Measurements from ENCODE around the gene CACNA2D4.
"Not testable (repeated sequence)": the region's sequence is repeated elsewhere in the genome, so short reads cannot be mapped to it uniquely, and the experiment has no call there.

The CACNA2D4 gene

DNA sequence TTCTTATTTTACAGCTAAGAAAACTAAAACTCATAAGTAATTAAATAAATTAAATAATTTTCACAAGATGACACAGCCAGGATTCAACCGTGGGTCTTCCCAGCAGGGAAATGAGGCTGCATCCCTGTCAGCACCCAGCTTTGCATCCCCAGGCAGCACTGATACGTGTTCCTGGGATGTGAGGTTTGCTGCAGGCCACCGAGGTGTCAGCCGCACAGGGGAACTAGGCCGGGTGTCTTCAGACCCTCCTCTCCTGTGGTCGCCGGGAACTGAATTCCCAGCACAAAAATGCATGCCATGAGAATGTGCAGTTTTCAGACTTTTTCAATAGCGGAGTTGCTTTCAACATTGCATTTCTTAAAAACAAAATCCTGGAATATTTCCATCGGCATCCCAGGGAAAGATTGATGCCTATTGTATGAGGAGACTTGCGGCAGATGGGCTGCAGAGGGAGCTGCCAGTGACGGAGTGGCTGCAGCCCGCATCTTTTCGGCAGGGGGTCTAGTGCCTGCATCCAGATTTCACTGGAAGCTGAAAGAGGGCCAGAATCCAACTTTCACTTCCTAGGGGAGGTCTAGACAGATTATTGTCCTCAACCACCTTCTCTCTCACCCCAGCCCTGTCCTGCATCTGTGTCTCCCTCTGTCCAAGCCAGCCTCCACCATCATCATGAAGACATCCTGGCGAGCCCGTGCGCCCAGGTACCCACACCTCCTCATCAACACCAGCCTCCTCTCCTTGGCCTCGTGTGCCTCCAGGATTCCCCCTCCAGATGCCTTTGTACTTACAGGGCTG is 85.5 kb downstream of the CACNA2D4 start:
- DNase-seq = no peak

- DNase-seq = peak; percentile 72
These were observed 87.2 kb downstream of the CACNA2D4 start for GRCh38 chr12:1830981-1831963.

- DNase-seq = no peak
These were observed 88.0 kb downstream of the CACNA2D4 start for GRCh38 chr12:1830401-1830845.

DNA sequence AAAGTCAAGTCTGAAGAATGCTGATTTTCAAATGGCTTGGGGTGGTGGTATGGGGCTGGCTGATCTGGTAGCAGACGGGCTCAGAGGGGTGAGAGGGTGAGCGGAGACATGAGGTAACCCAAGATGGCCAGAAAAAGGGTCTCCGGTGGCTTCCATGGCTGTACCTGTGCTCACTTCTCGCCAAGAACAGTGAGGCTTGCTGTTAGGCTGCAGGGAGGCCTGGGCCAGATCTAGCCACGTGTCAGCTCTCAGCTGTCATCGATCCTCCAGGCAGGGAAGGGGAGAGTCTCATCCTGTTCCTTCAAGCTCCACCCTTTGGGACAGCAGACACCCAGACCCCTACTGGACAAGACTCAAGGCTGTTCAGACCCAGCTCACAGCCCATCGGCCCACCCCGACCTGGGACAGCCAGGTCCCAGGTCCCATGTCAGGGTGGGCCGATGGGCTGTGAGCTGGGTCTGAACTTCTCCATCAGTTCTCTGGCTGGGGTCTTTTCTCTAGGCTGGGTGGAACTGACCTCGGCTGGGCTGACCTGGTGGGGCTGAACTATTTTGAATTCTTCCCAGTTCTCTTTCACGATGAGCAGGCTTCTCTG is 89.0 kb downstream of the CACNA2D4 start:
- no peak for DNase-seq

DNA sequence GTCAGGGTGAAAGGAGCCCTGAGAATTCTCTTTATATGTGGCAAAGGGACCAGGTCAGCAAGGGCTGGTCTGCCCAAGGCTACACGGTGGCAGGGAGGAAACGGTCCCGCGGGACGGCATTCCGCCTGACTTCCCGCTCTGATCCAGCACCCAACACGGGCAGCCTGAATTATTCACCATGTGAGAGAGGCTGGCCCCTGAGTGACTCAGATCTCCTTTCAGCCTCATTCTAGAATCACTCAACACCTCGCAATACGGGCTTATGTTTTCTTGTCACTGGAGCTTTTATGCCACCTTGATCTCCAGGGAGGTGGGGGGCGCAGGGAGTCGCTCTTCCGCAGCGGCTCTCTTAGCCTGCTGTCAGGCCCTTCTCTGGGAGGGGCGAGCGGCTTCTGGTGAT is 89.6 kb downstream of the CACNA2D4 start:
- DNase-seq = no peak

DNA sequence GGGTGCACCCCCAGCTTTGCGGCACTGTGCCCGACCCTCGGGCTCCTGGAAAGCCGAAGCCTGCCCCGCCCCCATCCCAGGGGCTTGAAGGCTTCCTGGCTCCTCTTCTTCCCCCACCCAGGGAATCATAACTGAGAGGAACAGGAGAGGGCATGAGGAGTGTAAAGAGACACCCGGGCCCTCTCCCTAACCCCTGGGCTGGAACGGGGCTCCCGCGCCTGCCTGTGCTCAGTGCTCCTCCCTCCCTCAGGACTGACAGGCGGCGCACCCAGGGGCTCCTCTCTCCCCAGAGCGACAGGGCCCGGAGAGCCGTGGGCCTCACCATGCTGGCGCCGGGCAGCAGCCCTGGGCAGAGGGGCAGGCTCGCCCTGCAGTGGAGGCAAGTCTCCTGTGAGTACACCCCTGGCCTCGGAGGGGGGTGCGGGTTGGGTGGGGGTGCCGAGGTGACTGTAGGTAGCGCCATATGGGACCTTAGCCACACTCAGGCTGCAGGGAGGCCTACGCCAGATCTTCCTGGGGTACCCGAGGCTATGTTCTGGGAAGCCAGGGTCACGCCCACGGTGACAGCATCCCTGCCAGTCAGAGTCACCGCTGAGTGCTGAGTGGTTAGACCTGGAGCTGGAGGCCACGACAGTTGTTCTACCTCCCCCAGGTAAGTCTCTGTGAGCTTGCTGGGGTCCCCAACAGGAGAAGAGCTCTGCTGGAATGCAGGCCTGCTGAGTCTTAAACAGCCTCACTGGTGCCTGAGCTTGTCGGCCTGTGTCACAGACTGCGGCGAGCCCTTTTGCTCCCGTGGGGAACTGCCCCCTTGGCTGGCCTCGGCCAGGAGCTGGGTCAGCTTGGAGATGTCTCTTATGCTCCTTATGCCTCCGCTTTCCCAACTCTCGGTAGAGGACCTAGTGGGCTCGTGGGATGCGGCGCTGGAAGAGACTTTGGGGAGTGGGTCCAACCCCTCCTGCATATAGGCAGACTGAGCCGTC is 90.3 kb downstream of the CACNA2D4 start:
- no peak for DNase-seq

GRCh38 chr12:1826867-1827705 is 91.4 kb downstream of the CACNA2D4 start:
- DNase-seq = no peak

DNA sequence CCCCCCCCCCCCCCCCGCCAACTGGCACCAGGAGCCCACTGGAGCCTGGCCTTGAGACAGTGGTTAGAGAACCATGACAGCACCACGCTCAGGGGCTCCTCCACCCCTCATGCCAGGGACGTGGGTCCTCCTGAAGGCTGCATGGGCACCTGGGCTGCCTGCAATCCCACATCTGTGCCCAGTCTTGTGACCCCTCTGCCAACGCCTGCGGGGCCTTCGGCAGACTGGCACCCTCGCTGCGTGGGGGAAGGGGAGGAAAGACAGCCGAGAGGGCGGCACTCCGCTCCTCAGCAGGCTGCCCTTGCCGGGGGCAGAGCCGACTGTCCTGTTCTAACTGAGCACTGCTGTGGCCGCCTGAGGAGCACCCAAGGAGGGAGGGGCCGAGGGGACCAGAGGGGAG is 92.1 kb downstream of the CACNA2D4 start:
- DNase-seq = no peak

DNA sequence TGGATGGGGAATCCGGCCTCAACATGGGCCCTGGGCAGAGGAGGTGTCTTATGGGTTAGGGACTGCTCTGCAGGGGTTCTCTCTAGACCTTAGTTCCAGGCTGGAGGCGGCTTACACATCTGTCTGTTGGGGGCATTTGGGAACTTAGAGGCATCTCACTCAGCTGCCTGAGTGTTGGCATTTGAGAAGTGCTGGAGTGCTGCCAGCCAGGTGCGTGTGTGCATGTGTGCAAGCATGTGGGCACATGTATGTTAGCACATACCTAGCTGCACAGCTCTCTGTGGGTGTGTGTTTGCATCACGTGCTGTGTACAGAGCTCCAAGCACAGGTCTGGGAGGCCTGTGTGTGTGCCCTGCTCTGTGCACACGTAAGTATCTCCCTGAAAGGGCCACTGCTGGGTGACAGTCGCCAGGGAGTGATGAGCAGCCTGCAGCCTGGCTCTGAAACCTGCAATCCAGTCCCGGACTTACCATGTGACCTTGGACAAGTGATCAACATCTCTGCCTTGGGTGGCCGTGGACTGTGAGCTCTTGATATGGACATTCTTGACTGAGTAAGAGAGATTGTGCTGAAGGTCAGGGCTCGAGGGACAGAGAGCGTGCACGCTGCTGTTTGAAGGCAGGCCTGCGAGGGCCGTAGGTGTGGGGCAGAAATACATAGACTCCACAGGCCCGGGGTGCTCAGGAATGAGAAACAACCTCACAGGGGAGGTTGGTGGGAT is 92.9 kb downstream of the CACNA2D4 start:
- no peak for DNase-seq

GRCh38 chr12:1823237-1823636 is 95.2 kb downstream of the CACNA2D4 start:
- no peak for DNase-seq

- DNase-seq = no peak
These were observed 95.8 kb downstream of the CACNA2D4 start for GRCh38 chr12:1822699-1823098.

DNA sequence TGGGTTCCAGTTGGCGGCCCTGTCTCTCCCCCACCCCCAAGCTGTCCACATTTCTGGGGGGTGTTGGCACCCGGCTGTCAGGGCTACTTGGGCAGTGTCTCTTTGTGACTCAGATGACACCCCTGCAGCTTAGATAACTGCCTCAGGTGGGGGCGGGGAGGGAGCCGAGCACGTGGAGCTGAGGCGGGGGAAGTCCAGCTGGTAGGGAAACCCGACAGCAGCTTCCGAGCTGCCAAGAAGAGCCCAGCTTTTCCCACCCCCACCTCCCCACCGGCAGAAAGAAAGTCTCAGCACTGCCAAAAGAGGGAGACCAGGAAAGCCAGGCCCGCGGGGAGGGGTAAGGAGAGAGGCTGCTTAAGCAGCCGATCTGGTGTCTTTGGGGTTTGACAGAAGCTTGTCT is 96.6 kb downstream of the CACNA2D4 start:
- no peak for DNase-seq

GRCh38 chr12:1820896-1821291 is 97.6 kb downstream of the CACNA2D4 start:
- no peak for DNase-seq

DNA sequence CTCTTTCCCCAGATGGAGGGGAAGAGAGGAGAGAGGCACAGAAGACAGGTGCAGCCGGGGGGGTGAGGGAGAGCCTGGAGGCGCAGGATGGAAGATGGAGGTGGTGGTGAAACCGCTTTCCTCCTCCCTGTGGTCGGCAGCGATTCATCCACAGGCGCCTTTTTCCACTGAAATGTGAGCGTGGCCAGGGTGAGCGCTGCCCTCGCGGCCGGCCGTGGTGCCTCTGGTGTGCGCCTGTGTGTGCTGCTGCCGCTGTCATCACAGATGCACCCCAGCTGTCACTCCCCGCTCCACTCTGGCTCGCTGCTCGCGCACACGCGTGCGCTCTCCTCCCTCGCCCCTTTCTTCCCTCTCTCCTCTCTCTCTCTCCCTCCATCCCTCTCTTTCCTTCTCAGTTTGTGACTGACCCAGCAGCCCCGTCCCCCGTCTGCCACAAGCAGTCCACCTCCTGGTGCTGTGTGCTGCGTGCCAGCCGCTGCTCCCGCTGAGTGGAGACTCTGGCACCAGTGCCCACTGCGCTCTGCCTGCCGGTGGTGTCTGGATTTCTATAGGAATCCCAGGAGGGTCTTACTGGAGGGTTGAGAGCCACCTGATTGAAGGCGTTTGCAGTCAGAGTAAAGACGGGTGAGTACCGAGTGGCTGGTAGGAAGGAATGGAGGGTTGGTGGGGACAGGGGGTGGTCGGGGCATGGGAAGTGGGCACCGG is 98.1 kb downstream of the CACNA2D4 start, which contains the start of gene LRTM2:
LRTM2 (plus strand) TSS at position 375 of the 705 bp plus-strand sequence. CDS start 7,584 bp downstream, outside the sequence.
- DNase-seq = peak; percentile 56

DNA sequence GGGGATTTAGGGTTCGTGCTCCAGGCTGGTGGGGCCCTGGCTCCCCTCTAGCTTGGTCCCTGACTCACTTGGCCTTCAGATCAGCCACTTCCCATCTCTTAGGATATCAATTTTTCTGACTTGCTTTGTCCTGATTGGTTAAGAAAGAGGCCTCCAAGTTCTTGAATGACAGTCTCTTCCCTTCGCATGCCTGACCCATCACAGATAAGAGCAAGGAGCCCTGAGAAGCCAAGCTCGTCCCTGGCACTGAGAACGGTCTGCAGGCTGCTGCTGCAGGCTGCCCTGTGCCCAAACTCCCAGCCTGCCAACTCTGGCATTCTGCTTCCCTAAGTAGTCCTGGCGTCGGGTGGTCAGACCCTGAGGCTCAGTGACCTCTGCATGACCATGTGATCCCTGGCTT is 98.9 kb downstream of the CACNA2D4 start:
- no peak for DNase-seq

DNA sequence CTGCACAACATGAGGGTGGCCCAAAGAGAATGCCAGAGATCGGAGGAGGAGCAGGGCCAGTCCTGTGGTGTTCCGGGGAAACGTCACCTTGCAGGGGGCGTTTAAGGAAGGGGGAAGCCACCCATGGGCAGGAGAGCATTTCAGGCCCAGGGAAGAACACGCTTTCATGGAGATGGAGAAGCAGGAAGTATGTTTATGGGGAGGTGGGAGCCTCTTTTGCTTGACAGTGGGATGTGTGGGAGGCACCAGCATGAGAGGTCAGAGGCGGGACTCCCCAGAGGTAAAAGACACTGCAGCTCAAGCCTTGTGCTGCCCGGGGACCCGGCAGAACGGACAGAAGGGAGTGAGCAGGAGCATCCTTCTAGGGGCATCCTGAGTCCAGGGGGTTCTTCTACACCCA is 99.4 kb downstream of the CACNA2D4 start:
- no peak for DNase-seq

- not testable (repeated sequence) for DNase-seq
These were observed 100.5 kb downstream of the CACNA2D4 start for GRCh38 chr12:1817928-1818327.

DNA sequence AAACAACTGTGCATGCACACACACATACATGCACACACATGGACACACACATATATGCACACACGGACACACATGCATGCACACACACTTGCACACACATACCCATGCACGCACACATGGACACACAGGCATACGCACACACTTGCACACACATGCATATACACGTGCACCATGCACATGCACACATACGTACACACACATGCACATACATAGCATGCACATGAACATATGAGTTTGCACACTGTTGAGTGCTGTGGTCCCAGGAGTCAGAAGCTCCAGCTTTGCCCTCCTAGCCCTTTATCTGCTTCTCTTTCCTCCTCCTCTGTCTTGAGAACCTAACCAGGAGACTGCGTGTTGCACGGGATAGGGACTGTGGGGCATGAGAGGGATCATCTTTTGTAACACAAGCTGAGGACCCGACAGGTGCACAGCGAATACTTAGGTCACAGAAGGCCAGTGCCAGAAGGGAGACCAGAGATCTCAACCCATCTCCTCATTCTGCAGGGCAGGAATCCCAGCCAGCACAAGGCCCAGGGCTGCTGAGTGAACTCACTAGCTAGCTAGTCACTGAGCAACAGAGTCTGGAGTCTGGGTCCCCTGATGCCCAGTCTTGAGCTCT is 101.6 kb downstream of the CACNA2D4 start:
- no peak for DNase-seq
